Esophagus squamous epithelium (tissue), 4 donors: ENCODE results near the gene ECE1.

Experiments used
- CTCF ChIP-seq, 6 experiments: fragments of 450-650 bp in 4 of 6; fragments of 200-600 bp in 2 of 6; sonication (generic) in 2 of 6; IDR thresholded peaks; one replicate each; pipeline ENCODE4 v1.5.1; 2016 to 2019; ENCODE audit warnings: antibody characterized with exemption in 6 of 6, mild to moderate bottlenecking in 4 of 6, moderate library complexity in 4 of 6
- POLR2A ChIP-seq, 4 donors: fragments of 450-650 bp; IDR thresholded peaks; one replicate each; pipeline ENCODE4 v1.6.1; 2017; ENCODE audit warnings: antibody characterized with exemption in 4 of 4, mild to moderate bottlenecking in 4 of 4, moderate library complexity in 3 of 4

GRCh38 chr1:21239221-21239620, 51.0 kb downstream of the ECE1 start:
- TF ChIP-seq CTCF (IDR thresholded peaks at IDR 0.05) (no peak), POLR2A (IDR thresholded peaks at IDR 0.05) (no peak)
